ENCODE results near the gene RPTOR. TPM values are rescaled to one million over a fixed set of nuclear protein-coding genes. Genes with fewer than 3 reads are reported as not detected.
"Not testable (repeated sequence)": the region's sequence is repeated elsewhere in the genome, so short reads cannot be mapped to it uniquely, and the experiment has no call there.

Gene RPTOR
- total RNA-seq, 1 experiment from 2014 or later: 9.1 TPM

- DNase-seq (ENCODE audit: low read depth): no peak
Observed at GRCh38 chr17:80614332-80615047, 69.9 kb downstream of the RPTOR start.

- no peak for DNase-seq (ENCODE audit: low read depth)
Observed at GRCh38 chr17:80615376-80615775, 70.7 kb downstream of the RPTOR start.

GRCh38 chr17:80616705-80617104 lies 72.1 kb downstream of the RPTOR start:
- DNase-seq (ENCODE audit: low read depth): no peak

GRCh38 chr17:80618304-80618703 lies 73.7 kb downstream of the RPTOR start:
- DNase-seq (ENCODE audit: low read depth): no peak

GRCh38 chr17:80619535-80620235 lies 75.0 kb downstream of the RPTOR start:
- DNase-seq (ENCODE audit: low read depth): peak; percentile 34

- DNase-seq (ENCODE audit: low read depth): no peak
Observed at GRCh38 chr17:80621335-80621996, 76.8 kb downstream of the RPTOR start.

- DNase-seq (ENCODE audit: low read depth): no peak
Observed at GRCh38 chr17:80621997-80622357, 77.3 kb downstream of the RPTOR start.

GRCh38 chr17:80624864-80625263 lies 80.2 kb downstream of the RPTOR start:
- DNase-seq (ENCODE audit: low read depth): no peak

GRCh38 chr17:80625627-80626026 lies 81.0 kb downstream of the RPTOR start:
- DNase-seq (ENCODE audit: low read depth): no peak

GRCh38 chr17:80628881-80629280 lies 84.2 kb downstream of the RPTOR start:
- not testable (repeated sequence) for DNase-seq (ENCODE audit: low read depth)

- no peak for DNase-seq (ENCODE audit: low read depth)
Observed at GRCh38 chr17:80629298-80630028, 84.8 kb downstream of the RPTOR start.

GRCh38 chr17:80630560-80631120 lies 86.0 kb downstream of the RPTOR start:
- DNase-seq (ENCODE audit: low read depth): no peak

- no peak for DNase-seq (ENCODE audit: low read depth)
Observed at GRCh38 chr17:80631142-80632045, 86.8 kb downstream of the RPTOR start.

GRCh38 chr17:80632046-80632581 lies 87.5 kb downstream of the RPTOR start:
- DNase-seq (ENCODE audit: low read depth): no peak

- DNase-seq (ENCODE audit: low read depth): no peak
Observed at GRCh38 chr17:80633207-80633606, 88.6 kb downstream of the RPTOR start.

- DNase-seq (ENCODE audit: low read depth): no peak
Observed at GRCh38 chr17:80633994-80634566, 89.4 kb downstream of the RPTOR start.

- DNase-seq (ENCODE audit: low read depth): no peak
Observed at GRCh38 chr17:80636361-80637018, 91.9 kb downstream of the RPTOR start.

- DNase-seq (ENCODE audit: low read depth): no peak
Observed at GRCh38 chr17:80637048-80637781, 92.6 kb downstream of the RPTOR start.

- DNase-seq (ENCODE audit: low read depth): no peak
Observed at GRCh38 chr17:80639658-80640057, 95.0 kb downstream of the RPTOR start.

All from Daoy (cell line).